GM21825 (cell line): ENCODE measurements around the gene CTXN3.

ENCODE experiments used
- ATAC-seq: cut with Tn5 transposase; IDR thresholded peaks from one replicate; pipeline ENCODE4 v1.9.1; 2021; ENCODE audit warnings: mild to moderate bottlenecking, moderate library complexity; ENCODE audit not compliant: unreplicated experiment

Gene CTXN3

DNA sequence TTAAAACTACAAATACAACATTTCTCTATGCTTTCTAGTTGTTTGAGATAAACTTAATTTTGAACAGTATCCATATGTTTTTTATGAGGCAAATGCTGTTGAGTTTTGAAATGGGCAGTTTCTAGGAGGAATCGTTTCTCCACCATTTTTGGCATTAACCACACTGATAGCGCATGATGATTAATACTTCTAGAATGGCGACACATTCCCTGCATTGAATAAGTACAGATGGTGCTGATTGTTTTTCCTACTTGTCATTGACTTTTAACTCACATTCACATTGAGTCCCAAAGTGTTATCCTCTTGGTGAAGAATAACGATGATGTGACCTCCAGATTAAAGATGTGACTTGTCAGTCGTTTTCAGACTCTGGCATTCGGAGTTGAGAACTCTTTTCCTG, 47.8 kb downstream of the CTXN3 start:
- ATAC-seq = no peak

DNA sequence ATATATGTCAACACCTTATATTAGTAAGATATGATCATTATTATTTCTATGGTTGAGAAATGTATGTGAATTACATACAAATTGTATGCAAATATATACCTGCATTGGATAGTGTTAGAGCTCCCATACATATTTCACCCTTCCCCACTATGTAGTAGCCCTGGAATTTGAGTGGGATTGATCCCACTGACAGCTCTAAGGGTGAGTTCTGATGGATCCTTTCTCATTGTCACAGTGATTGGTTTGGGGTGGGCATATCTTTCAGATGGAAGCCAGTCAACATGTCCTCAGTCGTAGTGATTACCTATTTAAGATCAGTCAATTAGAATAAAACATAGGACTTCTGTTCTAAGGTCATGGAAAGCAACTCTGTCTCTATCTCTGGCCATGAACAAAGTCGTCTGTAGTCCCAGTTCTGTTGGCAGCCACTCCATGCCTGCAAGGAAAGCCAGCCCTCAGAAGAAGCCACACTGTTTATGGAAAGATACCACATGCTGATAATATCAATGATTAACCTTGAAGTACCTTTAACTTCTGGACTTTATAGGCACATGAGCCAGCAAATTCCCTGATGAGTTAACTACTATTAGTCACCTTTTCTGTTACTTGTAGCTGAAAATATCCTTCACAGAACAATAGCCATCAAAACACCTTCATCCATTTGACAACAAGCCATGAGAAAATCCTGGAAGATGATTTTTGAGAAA, 49.2 kb downstream of the CTXN3 start:
- no peak for ATAC-seq

DNA sequence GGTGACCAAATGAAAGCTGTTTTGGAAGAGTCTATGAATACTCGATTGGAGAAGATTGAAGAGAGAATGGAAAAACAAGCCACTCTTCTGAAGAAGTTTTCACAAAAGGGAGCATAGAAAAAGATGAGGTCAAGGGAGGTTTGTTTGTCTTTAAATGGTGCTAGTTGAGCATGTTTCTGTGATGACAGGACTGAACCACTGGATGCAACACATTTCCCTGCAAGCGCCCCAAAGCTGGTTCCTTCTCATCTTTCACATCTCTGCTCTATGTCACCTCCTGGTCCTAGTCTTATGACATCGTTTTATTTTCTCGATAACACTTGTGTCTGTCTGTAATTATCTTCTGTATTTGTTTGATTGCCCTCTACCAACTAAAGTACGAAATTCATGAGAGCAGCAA, 50.5 kb downstream of the CTXN3 start:
- no peak for ATAC-seq

DNA sequence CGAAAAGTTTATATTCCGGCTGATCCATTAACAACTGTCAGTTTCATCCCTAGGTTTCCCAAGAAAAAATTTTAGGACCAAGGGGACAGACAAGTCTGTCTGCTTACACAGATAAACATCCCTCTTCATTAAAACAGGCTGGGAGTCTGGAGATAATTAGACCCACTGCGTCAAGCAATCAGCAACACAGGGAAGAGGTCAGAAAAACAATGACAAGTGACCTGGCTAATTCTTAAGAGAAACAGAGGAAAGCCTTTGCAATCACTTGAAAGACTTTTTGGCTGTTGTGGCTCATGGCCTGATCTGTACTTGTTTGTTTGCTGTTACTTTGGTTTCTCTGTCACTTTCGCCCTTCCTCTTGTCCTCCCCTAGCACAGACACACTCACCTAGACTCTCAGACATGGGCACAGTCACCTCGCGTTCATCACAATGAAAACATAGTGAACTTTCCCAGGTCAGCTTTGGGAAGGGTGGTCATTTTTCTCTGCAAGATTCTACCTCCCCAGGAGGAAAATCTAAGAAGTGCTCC, 51.4 kb downstream of the CTXN3 start:
- no peak for ATAC-seq

DNA sequence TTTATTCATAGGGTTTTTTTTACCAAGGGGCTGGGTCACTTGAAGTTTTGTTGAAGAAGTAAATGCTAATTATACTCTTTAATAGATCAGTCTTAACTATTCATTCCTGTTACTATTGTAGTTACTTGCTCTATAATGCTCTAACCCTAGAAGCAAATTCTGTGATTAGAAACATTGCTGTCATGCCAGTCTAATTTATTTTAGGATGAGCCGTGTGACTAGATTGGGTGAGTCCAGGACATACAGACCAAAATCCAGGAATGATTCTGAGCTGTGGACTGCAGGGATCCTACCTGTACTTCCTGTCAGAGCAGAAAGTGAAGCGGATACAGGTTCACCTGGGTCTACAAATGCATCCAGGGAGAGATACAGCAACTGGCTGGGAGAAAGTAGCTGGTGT, 53.6 kb downstream of the CTXN3 start:
- no peak for ATAC-seq

DNA sequence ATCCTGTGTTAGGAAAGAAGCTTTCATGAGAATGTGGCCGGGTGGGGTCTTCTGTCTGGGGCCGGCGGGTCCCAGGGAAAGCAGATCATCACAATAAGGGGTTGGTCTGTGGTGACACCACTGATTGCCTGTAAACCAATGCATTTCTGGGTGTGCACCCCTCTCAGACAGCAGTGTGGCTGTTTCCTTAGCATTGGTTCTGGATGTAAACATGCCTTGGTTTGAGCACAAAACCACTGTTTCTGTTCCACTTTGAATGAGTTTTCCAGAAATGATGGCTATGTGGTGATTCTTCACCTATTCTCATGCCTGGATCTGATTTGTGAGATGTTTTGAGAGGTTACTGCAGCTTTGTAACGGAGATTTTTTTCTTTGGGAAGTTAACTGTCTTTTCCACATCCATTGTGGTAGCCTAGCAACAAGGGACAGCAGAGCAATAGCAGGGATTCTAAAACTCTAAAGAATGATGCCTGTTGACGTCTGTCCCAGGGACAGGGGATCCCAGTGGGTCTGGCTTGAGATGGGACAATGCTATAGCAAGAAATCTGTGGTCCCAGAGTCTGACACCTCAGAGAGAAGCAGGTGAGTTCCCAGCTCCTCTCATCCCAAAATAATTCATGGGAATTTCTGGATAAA, 54.2 kb downstream of the CTXN3 start, which contains the start of gene CCDC192:
Gene CCDC192 (plus strand): TSS at position 466 of the 636 bp plus-strand sequence. CDS start 55 bp downstream, at position 521.
- no peak for ATAC-seq

DNA sequence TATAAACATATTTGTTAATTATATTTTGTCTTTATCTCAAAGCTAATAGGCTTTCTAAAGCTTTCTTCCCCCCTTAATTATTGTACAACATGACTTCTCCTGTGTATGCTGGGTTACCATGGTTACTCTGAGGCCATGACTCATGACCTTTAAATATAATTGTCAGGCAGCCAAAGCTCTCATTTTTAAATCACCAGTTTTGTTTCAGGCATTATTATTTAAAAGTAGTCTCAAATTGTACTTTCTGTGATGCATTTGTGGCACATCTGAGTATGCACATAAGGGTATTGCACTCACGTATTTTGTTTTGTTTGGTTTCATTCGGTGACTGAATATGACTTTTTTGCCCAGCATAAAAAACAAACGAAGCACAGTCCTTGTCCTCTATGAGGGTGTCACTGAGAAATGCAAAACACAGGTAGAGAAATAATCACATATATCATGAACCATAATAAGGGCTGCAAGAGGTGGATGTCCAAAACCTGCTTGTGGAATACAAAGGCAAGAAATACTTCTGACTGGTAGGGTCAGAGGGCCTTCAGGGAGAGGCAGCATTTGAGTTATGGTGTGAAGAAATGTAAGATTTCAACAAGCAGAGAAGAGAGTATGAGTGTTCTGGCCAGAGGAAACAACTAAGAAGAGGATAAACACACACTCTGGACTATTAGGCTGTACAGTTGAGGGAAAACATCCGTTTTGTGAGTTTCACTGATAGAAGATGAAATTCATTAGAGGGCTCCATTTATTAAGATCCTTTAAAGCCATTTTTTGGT, 56.4 kb downstream of the CTXN3 start:
- no peak for ATAC-seq

DNA sequence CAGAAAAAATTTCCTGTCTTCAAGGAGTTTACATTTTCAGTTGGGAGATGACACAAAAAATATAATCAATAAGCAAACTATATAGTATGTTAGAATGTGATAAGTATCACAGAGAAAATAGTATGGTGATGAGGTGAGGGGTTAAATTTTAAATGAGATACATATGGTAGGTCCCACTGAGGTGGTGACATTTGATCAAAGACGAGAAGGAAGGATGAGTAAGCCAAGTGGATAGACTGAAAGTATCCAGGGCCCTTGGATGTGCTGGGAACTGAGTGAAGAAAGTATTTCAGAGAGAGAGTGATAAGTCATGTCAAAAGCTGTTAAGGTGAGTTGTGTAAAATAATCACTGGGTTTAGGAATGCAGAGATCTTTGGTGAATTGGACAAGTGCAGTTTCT, 57.8 kb downstream of the CTXN3 start:
- no peak for ATAC-seq

DNA sequence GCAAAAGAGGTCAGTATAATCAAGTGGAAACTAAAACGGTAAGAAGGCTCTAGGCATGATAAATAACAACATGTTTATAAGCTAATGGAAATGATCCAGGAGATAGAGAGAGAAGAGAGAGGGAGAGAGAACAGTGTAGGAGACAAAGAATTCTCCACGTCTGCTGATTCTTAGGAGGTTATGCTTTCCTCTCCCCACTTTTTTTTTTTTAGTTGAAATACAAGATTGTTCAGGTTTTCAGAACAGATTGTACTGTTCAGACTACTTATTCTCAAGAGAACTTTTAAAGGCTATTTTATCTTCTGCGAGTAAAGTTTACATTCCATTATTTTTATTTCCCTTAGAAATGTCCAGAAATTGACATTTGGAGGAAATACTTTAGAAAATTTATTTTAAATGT, 58.3 kb downstream of the CTXN3 start:
- ATAC-seq = no peak
